AG09319 (cell line): ENCODE results near the gene BAZ1A.
A peak's percentile ranks its signal among the peaks of the same experiment; 100 is the strongest.

Experiments used
- DNase-seq: peaks from one replicate; pipeline ENCODE4 v3.0.0-alpha.2; 2010; ENCODE audit warnings: low read depth; ENCODE audit errors: extremely low read depth
- CTCF ChIP-seq: IDR thresholded peaks from 2 replicates; pipeline ENCODE4 v1.5.1; 2011; ENCODE audit warnings: low read depth, mild to moderate bottlenecking, inconsistent platforms, low read length, moderate library complexity

Gene BAZ1A

GRCh38 chr14:34911209-34912150, 36.3 kb upstream of the BAZ1A start:
- TF ChIP-seq CTCF = no peak
- no peak for DNase-seq

- DNase-seq = no peak
- no peak for TF ChIP-seq CTCF
Observed at GRCh38 chr14:34906287-34906686, 31.1 kb upstream of the BAZ1A start.

GRCh38 chr14:34895277-34895676, 20.1 kb upstream of the BAZ1A start:
- DNase-seq = no peak
- TF ChIP-seq CTCF = no peak

- no peak for DNase-seq
- TF ChIP-seq CTCF = no peak
Observed at GRCh38 chr14:34890937-34891336, 15.8 kb upstream of the BAZ1A start.

- no peak for DNase-seq
- TF ChIP-seq CTCF = no peak
Observed at GRCh38 chr14:34888186-34888585, 13.0 kb upstream of the BAZ1A start.

GRCh38 chr14:34883954-34884353, 8.8 kb upstream of the BAZ1A start:
- no peak for TF ChIP-seq CTCF

GRCh38 chr14:34874386-34875030, 652 bp downstream of the BAZ1A start:
- peak; percentile 24 for TF ChIP-seq CTCF
- DNase-seq = no peak

More at GRCh38 chr14:34883954-34884353, 8.8 kb upstream of the BAZ1A start:
- no peak for DNase-seq
